ENCODE results near the gene CCDC192.
"Not testable (repeated sequence)": the region's sequence is repeated elsewhere in the genome, so short reads cannot be mapped to it uniquely, and the experiment has no call there.

The CCDC192 gene

GRCh38 chr5:127700237-127700766 lies 2.9 kb upstream of the CCDC192 start:
- DNase-seq = no peak

GRCh38 chr5:127702434-127702833 lies 757 bp upstream of the CCDC192 start:
- DNase-seq = no peak

GRCh38 chr5:127705120-127705892 lies 2.1 kb downstream of the CCDC192 start:
- no peak for DNase-seq

- DNase-seq = no peak
Measured at GRCh38 chr5:127706691-127707090, 3.5 kb downstream of the CCDC192 start.

- no peak for DNase-seq
Measured at GRCh38 chr5:127707209-127707608, 4.0 kb downstream of the CCDC192 start.

- not testable (repeated sequence) for DNase-seq
Measured at GRCh38 chr5:127713083-127713482, 9.9 kb downstream of the CCDC192 start.

- DNase-seq = no peak
Measured at GRCh38 chr5:127718181-127718580, 15.0 kb downstream of the CCDC192 start.

- DNase-seq = no peak
Measured at GRCh38 chr5:127723571-127723970, 20.4 kb downstream of the CCDC192 start.

GRCh38 chr5:127725673-127726072 lies 22.5 kb downstream of the CCDC192 start:
- DNase-seq = no peak

- no peak for DNase-seq
Measured at GRCh38 chr5:127732963-127733362, 29.8 kb downstream of the CCDC192 start.

GRCh38 chr5:127739348-127739747 lies 36.2 kb downstream of the CCDC192 start:
- DNase-seq = not testable (repeated sequence)

- no peak for DNase-seq
Measured at GRCh38 chr5:127739807-127740384, 36.7 kb downstream of the CCDC192 start.

GRCh38 chr5:127741412-127741811 lies 38.2 kb downstream of the CCDC192 start:
- no peak for DNase-seq

GRCh38 chr5:127744241-127744640 lies 41.0 kb downstream of the CCDC192 start:
- DNase-seq = no peak

- no peak for DNase-seq
Measured at GRCh38 chr5:127746756-127747155, 43.6 kb downstream of the CCDC192 start.

- not testable (repeated sequence) for DNase-seq
Measured at GRCh38 chr5:127752503-127753265, 49.5 kb downstream of the CCDC192 start.

- DNase-seq = no peak
Measured at GRCh38 chr5:127754259-127754658, 51.1 kb downstream of the CCDC192 start.

GRCh38 chr5:127754706-127755105 lies 51.5 kb downstream of the CCDC192 start:
- no peak for DNase-seq

GRCh38 chr5:127757576-127757975 lies 54.4 kb downstream of the CCDC192 start:
- no peak for DNase-seq

- DNase-seq = no peak
Measured at GRCh38 chr5:127758766-127759283, 55.6 kb downstream of the CCDC192 start.

GRCh38 chr5:127761869-127762268 lies 58.7 kb downstream of the CCDC192 start:
- DNase-seq = no peak

GRCh38 chr5:127762412-127762811 lies 59.2 kb downstream of the CCDC192 start:
- no peak for DNase-seq

- DNase-seq = no peak
Measured at GRCh38 chr5:127766676-127767335, 63.6 kb downstream of the CCDC192 start.
